ENCODE data around the gene CCT7.

DNA sequence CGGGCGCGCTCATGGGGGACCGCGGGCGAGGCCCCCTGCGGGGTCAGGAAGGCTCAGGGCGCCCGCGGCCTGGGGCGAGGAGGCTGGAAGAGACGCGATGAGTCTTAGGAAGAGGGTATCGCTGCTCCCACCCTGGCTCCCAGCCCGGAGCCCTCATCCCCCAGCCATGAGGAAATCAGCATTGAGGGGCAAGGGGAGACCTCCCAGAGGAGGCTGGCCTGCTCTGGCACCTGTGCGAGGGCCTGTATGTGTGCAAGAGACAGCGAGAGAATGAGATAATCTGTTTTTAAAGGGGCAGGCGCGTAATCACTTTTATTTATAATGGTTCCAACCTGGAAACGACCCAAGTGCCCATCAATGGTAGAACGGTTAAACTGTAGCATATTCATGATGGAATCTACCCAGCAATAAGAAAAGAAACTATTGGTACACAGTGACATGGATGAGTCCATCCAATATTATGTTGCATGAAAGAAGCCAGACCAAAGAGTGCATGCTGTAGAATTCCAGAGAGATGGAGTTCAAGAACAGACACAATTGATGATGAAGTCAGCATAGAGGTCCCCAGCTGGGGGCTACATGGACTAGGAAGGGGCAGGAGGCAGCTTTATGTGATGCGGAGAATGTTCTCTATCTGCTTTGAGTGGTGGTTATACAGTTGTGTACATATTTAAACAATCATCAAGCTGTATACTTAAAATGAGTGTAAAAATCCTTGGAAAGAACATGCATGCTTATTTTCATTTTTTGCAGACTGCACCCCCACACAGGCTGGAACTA lies 35.8 kb downstream of the CCT7 start:
- TF ChIP-seq, protein P1, sequence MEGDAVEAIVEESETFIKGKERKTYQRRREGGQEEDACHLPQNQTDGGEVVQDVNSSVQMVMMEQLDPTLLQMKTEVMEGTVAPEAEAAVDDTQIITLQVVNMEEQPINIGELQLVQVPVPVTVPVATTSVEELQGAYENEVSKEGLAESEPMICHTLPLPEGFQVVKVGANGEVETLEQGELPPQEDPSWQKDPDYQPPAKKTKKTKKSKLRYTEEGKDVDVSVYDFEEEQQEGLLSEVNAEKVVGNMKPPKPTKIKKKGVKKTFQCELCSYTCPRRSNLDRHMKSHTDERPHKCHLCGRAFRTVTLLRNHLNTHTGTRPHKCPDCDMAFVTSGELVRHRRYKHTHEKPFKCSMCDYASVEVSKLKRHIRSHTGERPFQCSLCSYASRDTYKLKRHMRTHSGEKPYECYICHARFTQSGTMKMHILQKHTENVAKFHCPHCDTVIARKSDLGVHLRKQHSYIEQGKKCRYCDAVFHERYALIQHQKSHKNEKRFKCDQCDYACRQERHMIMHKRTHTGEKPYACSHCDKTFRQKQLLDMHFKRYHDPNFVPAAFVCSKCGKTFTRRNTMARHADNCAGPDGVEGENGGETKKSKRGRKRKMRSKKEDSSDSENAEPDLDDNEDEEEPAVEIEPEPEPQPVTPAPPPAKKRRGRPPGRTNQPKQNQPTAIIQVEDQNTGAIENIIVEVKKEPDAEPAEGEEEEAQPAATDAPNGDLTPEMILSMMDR (conservative IDR thresholded peaks at IDR 0.05 in 1 of 2, IDR thresholded peaks at IDR 0.05 in 1 of 2; ENCODE audit: extremely low read depth in 1 of 2, insufficient read depth in 1 of 2, low read depth in 1 of 2, low read length in 2 of 2): no peak
- no peak for TF ChIP-seq EZH2 (IDR thresholded peaks at IDR 0.05; ENCODE audit: borderline replicate concordance, low read length)

Measured in mammary epithelial cell (primary cell).